Testis (tissue), 3 donors: ENCODE data around the gene RFX8. TPM values are rescaled to one million over a fixed set of nuclear protein-coding genes. Genes with fewer than 3 reads are reported as not detected.
A peak's percentile ranks its signal among the peaks of the same experiment; 100 is the strongest.

Experiments
- DNase-seq: peaks from one replicate; pipeline ENCODE4 v3.0.0-alpha.2; 2019
- H3K27ac ChIP-seq, 2 donors: fragments of 200-600 bp; sonication (generic); one replicate each; pipeline ENCODE4 v1.5.1; 2019
- H3K27me3 ChIP-seq: fragments of 200-600 bp; sonication (generic); one replicate; pipeline ENCODE4 v1.5.1; 2019
- H3K36me3 ChIP-seq: fragments of 200-600 bp; sonication (generic); one replicate; pipeline ENCODE4 v1.5.1; 2017; ENCODE audit warnings: low read depth; ENCODE audit errors: missing control alignments
- H3K4me1 ChIP-seq: fragments of 200-600 bp; sonication (generic); one replicate; pipeline ENCODE4 v1.5.1; 2019
- H3K4me3 ChIP-seq, 2 donors: fragments of 200-600 bp; sonication (generic); one replicate each; pipeline ENCODE4 v1.5.1; 2017 to 2019
- H3K9me3 ChIP-seq: fragments of 200-600 bp; sonication (generic); one replicate; pipeline ENCODE4 v1.5.1; 2017
- POLR2A ChIP-seq: fragments of 450-650 bp; IDR thresholded peaks from one replicate; pipeline ENCODE4 v1.6.1; 2017; ENCODE audit warnings: antibody characterized with exemption, mild to moderate bottlenecking, moderate library complexity
- WGBS, 2 donors: methylation state at CpG; one replicate each; pipeline ENCODE4 v1.1.5; 2018; 5-methylcytosine and 5-hydroxymethylcytosine counted together
- intact Hi-C: fragments of 100-400 bp; cut with DNase I; formaldehyde crosslinking; loops from one replicate; pipeline ENCODE4 v1.15.1; 2023; ENCODE audit warnings: low total_unique reads
- polyA plus RNA-seq: library from polyadenylated mRNA; stranded (reverse); fragments of 350-450 nt; fragmentation: Illumina TruSeq; extraction: RNeasy Lipid Tissue Mini Kit (QIAGEN cat#74804); gene quantifications from one replicate; pipeline ENCODE4 v1.2.3, GENCODE V29; 2014; ENCODE audit warnings: low read depth, low replicate concordance; ENCODE audit not compliant: insufficient read depth
- total RNA-seq, 2 donors: library from RNA; depleted of rRNA; stranded (reverse); fragments of >200 nt; gene quantifications; one replicate each; pipeline ENCODE4 v1.2.3, GENCODE V29; 2016
- TF ChIP-seq, protein P1 (sequence below), 3 experiments: fragments of 450-650 bp in 2 of 3; fragments of 200-600 bp in 1 of 3; sonication (generic) in 1 of 3; IDR thresholded peaks; one replicate each; pipeline ENCODE4 v1.5.1; 2016 to 2019; ENCODE audit warnings: antibody characterized with exemption in 3 of 3, mild to moderate bottlenecking in 2 of 3, moderate library complexity in 1 of 3

The RFX8 gene
- total and polyA plus RNA-seq, 3 donors from 2014 or later, result 1.8 to 4.0 (median 2.7) TPM

DNA sequence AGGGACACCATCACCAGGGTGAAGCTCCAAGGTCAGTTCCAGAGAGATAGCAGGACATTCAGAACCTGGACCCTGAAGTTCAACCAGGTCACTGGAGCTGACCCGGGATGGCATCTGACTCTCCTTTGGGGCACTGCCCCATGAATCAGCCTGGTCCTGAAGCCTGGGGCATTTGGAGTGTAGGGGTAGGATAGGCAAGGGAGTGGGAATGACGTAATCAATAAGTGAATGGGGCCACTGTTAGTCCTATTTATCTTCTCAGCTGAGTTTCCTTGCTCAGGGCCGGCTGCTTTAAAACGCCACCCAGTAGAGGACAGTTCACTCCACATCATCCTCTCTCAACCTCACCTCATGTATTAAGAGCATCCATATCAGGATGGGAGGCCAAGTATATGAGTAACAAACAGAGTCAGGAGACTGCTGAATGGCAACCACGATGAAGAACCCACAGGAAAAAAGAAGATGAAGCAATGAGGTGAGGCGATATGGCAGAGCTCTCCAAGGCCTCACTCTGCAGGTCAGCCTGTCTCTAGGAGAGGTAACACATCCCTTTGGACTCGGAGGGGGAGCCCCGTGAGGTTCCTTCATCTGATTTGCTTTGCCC is 1.8 kb upstream of the RFX8 start:
- H3K4me1 ChIP-seq, result no peaks in the 10 kb centered on the region
- no peaks in the 10 kb centered on the region for H3K9me3 ChIP-seq
- H3K27ac ChIP-seq, result no peak overlapping the region
- no peak for DNase-seq
- H3K27me3 ChIP-seq, result no peaks in the 10 kb centered on the region
- TF ChIP-seq, protein P1, sequence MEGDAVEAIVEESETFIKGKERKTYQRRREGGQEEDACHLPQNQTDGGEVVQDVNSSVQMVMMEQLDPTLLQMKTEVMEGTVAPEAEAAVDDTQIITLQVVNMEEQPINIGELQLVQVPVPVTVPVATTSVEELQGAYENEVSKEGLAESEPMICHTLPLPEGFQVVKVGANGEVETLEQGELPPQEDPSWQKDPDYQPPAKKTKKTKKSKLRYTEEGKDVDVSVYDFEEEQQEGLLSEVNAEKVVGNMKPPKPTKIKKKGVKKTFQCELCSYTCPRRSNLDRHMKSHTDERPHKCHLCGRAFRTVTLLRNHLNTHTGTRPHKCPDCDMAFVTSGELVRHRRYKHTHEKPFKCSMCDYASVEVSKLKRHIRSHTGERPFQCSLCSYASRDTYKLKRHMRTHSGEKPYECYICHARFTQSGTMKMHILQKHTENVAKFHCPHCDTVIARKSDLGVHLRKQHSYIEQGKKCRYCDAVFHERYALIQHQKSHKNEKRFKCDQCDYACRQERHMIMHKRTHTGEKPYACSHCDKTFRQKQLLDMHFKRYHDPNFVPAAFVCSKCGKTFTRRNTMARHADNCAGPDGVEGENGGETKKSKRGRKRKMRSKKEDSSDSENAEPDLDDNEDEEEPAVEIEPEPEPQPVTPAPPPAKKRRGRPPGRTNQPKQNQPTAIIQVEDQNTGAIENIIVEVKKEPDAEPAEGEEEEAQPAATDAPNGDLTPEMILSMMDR (IDR thresholded peaks at IDR 0.05), result no peak
- no peak for TF ChIP-seq POLR2A
- H3K36me3 ChIP-seq, result no peaks in the 10 kb centered on the region
- no peak overlapping the region for H3K4me3 ChIP-seq
- 91 to 92% methylated on average over 8 of the region's 8 CpGs for WGBS, 2 donors
- intact Hi-C loops, result no loop called here

DNA sequence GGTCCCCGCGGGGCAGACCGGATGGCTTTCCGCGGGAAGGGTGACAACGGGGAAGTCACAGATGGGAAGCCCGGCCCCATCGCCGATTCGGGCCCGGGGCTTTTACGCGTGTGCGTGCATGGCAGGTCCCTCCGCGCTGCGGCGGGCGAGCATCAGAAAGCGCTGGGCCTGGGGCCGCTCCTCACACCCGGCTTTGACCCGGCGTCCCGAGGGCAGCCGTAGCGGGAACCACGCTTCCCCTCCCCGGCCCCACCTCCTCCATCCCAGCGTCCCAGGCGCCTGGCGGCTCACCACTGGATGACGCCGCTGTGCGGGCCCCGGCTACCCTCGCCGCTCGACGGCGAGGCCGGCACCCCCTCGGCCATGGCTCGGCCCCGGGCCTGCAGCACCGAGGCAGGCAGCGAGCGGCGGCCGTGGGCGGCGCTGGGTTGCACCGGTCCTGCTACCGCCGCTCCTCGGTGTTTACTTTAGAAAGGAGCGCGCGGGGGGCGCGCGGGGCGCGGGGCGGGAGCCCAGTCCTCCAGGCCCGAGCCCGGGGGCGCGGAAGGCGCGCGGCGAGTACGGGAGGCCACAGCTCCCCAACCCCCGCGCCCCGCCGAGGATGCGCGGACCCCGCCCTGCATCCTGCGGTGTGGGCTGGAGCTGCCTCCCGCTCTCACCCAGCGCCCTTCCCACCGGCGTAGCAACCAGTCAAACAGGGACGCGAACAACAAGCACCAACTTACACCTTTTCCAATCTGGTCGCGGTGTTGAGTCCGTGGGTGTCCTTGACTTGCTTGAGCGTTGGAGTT is 806 bp downstream of the RFX8 start:
- intact Hi-C loops, result no loop called here
- TF ChIP-seq, protein P1 (IDR thresholded peaks at IDR 0.05), result no peak

DNA sequence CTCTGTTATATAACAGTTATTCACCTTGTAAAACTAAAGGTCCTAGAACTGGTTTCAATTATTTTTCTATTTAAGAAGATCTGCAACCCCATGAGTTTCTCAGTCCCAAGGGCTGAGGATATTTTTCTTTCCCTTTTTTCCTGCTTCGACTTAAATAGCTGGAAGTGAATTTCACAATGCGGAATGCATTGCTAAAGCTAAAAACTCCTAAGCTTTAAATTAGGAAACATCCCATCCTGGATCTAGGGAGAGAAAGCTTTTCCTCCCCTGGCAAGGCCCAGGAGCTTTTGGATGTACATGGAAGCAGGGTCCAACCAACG is 1.4 kb downstream of the RFX8 start:
- 13 to 18% methylated on average over 3 of the region's 3 CpGs for WGBS, 2 donors
- Histone ChIP-seq H3K36me3 (no peaks in the 10 kb centered on the region), H3K9me3 (no peaks in the 10 kb centered on the region), H3K27me3 (no peaks in the 10 kb centered on the region), H3K4me3 (peak overlapping the region; percentile 59 to 66), H3K4me1 (no peaks in the 10 kb centered on the region), H3K27ac (peak overlapping the region; percentile 52 to 78)
- intact Hi-C loops, result no loop called here
- no peak for TF ChIP-seq POLR2A
- TF ChIP-seq, protein P1 (IDR thresholded peaks at IDR 0.05), result no peak
- no peak for DNase-seq

More for the DNA sequence above, 806 bp downstream of the RFX8 start:
- peak; percentile 59 for DNase-seq
- 0 to 3% methylated on average over 13 to 29 of the region's 92 CpGs for WGBS, 2 donors
- peak overlapping the region; percentile 52 to 78 for H3K27ac ChIP-seq
- H3K4me1 ChIP-seq, result no peaks in the 10 kb centered on the region
- H3K27me3 ChIP-seq, result no peaks in the 10 kb centered on the region
- peak overlapping the region; percentile 59 to 66 for H3K4me3 ChIP-seq
- no peaks in the 10 kb centered on the region for H3K9me3 ChIP-seq
- no peaks in the 10 kb centered on the region for H3K36me3 ChIP-seq

DNA sequence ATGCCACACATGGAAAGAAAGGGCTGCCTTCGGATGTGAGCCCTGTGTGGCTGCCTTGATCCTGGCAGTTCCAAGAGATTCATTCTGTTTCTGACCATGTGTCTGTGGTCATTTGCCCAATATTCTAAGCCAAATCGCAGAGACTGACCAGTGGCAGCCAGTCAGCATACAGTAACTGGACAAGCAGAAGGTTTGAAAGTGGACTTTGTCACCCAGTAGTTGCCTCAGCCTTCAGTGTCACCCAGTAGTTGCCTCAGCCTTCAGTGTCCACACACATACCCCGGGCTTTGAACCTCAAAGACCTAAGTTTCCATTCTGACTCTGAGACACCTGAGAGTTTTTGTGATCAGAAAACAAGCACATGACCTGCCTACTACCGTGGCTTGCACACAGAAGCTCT is 5.0 kb downstream of the RFX8 start:
- intact Hi-C loops, result no loop called here
- no peak for DNase-seq
- H3K36me3 ChIP-seq, result no peaks in the 10 kb centered on the region
- no peaks in the 10 kb centered on the region for H3K27me3 ChIP-seq
- TF ChIP-seq, protein P1 (IDR thresholded peaks at IDR 0.05), result no peak
- TF ChIP-seq POLR2A, result no peak
- H3K4me3 ChIP-seq, result no peak overlapping the region
- H3K4me1 ChIP-seq, result no peaks in the 10 kb centered on the region
- 90 to 93% methylated on average over 4 of the region's 4 CpGs for WGBS, 2 donors
- H3K27ac ChIP-seq, result no peak overlapping the region
- no peaks in the 10 kb centered on the region for H3K9me3 ChIP-seq
